ENCODE data around the gene KLHL6.

KLHL6 gene

GRCh38 chr3:183564046-183564445 is 8.5 kb upstream of the KLHL6 start:
- no peak for DNase-seq (ENCODE audit: low spot score)

- no peak for DNase-seq (ENCODE audit: low spot score)
Observed at GRCh38 chr3:183563536-183563874, 8.0 kb upstream of the KLHL6 start.

- DNase-seq (ENCODE audit: low spot score) = no peak
Observed at GRCh38 chr3:183560607-183561006, 5.1 kb upstream of the KLHL6 start.

GRCh38 chr3:183558495-183558894 is 3.0 kb upstream of the KLHL6 start:
- DNase-seq (ENCODE audit: low spot score) = no peak

- DNase-seq (ENCODE audit: low spot score) = no peak
Observed at GRCh38 chr3:183556722-183557121, 1.2 kb upstream of the KLHL6 start.

- DNase-seq (ENCODE audit: low spot score) = no peak
Observed at GRCh38 chr3:183554377-183554776, 1.1 kb downstream of the KLHL6 start.

DNA sequence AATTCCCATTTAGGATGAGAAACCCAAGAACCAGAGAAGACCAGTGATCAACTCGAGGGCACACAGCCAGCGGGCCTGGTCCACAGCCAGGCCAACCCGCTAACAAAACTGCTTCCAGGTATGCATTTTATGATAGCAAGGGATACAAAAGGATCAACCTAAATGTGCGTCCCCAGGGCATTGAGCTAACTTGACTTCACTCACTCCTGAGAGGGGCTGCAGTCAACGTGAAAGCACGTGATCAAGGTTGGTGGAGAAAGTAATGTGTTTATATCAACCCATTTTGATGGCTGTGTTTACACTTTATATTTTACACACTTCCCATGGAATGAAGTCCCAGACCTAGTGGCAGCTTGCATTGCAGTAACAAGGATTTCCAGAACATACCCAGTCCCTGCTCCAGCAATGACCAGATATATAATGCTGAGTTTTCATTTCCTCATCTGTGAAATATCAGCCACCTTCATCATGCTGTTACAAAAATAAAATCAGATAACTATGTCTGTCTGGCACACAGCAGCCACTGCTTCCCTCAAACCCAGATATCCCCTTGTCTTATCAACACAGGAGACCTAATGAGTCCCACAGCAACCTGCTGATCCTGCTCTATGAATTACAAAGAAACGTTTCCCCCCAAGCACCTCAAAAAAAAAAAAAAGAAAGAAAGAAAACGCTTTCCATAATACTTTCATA is 2.0 kb downstream of the KLHL6 start:
- DNase-seq (ENCODE audit: low spot score) = no peak

DNA sequence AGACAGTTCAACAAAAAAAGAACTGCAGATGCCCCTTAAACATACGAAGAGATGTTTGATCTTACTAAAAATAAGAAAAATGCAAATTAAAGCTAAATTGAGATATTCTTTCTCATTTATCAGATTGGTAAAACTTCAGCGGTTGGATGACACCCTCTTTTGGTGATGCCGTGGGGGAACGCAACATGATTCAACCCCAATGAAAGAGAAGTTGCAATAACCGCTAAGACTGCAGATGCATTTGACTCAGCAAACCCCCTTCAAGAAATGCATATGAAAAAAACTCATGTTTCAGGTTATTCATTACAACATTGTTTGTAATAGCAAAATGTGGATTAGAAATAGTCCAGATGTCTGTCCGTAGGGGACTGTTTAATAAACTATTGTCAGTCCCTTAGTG is 3.6 kb downstream of the KLHL6 start:
- DNase-seq (ENCODE audit: low spot score) = no peak

DNA sequence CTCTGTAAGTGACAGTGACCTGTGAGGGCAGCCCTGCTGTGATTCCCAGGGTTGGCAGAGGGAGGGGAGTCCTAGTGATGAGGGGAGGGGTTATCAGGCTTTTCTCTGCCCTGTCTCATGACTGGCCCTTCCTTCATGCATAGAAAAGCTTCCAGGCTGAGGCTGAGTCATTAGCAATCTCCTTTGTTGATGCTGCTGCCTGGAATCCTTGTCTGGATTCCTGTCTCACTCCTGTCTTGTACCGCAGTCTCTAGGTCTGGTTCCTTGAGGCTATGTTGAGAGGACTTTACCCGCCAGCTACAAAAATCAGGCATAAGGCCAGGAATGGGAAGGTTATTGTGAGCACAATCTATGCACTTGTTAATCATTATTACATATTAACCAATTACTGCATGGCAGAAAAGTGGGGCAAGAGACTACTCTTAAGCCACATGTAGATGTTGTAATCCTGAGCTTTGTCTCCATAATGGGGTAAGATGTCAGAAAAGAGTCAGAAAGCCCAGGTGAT is 7.2 kb downstream of the KLHL6 start:
- no peak for DNase-seq (ENCODE audit: low spot score)

DNA sequence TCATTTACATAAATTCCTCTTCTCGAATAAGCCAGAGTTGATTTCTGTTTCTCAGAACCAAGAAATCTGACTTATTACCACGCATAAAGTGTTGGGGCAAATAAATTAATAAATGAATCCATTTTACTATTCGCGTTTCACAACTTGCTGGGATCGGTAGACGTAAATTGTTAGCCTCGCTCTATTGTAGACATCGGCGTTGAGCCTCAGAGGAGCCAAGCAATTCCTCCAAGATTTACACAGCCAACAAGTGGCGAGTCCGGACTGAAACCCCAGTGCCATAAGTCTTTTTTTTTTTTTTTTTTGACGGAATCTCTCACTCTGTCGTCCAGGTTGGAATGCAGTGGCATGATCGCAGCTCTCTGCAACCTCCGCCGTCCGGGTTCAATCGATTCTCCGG is 8.9 kb downstream of the KLHL6 start:
- no peak for DNase-seq (ENCODE audit: low spot score)

GRCh38 chr3:183545708-183546107 is 9.8 kb downstream of the KLHL6 start:
- no peak for DNase-seq (ENCODE audit: low spot score)

GRCh38 chr3:183542355-183542754 is 13.2 kb downstream of the KLHL6 start:
- DNase-seq (ENCODE audit: low spot score) = no peak

DNA sequence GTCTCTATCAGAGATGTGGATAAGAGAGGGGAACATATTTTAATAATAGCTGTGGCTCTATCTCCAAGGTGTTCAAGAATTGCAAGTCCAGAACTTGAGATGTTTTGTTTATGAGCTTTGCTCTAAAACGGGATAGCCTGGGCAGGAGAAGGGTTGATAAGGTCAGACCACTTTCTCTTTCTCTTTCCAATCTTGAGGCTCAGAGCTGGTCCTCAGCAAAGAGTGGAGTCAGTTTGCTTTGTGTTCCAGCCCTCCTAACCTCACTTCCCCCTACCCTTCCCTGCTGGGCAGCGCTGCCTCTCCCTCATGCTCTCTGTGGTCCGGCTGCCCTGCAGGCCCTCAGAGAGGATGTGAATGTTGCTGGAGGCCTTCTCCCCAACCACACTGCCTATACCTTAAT is 13.8 kb downstream of the KLHL6 start:
- no peak for DNase-seq (ENCODE audit: low spot score)

DNA sequence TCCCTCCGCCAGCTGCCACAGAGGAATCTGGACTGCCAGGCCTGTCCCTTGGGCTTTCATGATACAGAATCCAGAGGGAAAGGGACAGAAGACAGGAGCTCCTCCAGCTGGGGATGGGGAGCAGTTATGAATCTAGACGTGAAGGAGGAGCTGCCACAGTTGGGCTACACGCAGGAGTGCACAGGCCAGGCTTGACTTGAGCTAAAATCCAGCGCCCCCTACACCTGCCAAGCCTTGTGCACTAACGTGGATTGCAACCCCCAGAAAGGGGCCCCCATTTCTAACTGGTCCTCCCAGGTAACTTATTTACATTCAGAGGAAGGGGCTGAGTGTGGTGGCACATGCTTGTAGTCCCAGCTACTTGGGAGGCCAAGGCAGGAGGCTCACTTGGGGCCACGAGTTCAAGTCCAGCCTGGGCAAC is 14.3 kb downstream of the KLHL6 start:
- no peak for DNase-seq (ENCODE audit: low spot score)

DNA sequence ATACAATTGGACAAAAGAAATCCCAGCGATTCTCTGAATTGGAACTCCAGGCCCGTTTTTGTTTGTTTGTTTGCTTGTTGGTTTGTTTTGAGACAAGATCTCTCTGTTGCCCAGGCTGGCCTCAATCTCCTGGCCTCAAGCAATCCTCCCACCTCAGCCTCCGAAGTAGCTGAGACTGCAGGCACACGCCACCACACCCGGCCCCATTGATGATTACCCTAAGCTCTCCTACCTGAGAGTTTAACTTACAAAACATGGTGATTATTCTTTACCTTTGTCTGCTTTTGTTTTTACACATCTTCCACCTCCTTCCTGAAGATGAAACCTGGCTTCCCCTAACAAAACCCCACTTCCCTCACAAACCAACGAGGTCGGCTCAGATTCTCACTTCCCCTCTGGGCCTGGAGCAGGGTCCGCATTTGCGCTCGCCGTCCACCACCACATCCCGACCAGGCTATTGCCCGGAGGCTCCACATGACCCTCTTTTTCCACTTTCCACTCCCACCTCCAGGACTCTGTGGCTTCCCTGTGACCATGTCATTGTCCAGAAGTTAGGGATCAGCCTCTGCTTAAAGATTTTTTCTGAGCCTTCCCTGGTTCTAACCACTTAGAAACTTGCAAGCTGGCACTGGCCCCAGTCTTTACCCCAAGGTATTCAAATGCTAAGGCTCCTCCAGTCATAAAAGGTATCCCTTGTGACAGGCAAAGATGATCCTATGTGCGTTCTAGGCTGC is 14.8 kb downstream of the KLHL6 start:
- DNase-seq (ENCODE audit: low spot score) = no peak

DNA sequence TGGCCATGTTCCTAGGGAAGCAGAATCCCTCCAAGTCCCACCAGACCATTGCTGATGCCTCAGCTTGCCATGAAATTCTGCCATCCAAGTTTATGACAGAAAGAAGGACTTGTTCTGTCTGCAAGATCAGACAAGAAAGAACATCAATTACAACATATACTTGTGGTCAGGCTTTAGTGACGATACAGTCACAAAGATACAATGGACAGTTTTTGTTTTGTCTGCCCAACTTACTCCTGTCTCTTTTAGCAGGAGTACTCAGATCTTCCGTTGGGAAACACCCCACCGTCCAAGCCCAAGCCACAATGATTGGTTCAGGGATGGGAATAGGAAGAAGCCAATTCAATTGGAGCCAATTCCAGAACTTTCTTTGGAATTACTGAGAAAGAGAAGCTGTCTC is 15.7 kb downstream of the KLHL6 start:
- DNase-seq (ENCODE audit: low spot score) = no peak

DNA sequence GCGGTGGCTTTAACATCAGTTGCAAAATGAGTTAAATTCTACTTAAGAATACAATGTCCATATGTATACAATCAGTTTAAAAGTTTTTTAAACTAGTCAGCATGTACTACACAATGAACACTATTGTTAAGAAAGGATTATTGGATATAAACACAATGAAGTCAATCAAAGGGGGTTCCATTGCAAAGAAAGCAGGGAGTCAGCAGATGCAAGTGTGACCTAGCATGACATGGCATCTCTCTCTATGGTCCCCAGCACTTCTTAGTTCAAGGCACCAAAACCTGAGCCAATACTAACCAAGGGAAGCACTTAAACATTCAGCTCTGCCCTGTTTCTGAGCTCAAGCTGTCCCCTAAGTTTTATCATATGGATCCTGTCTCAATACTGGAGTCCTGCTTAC is 17.0 kb downstream of the KLHL6 start:
- no peak for DNase-seq (ENCODE audit: low spot score)

- no peak for DNase-seq (ENCODE audit: low spot score)
Observed at GRCh38 chr3:183537295-183537730, 18.2 kb downstream of the KLHL6 start.

GRCh38 chr3:183536238-183536880 is 19.1 kb downstream of the KLHL6 start:
- DNase-seq (ENCODE audit: low spot score) = no peak

DNA sequence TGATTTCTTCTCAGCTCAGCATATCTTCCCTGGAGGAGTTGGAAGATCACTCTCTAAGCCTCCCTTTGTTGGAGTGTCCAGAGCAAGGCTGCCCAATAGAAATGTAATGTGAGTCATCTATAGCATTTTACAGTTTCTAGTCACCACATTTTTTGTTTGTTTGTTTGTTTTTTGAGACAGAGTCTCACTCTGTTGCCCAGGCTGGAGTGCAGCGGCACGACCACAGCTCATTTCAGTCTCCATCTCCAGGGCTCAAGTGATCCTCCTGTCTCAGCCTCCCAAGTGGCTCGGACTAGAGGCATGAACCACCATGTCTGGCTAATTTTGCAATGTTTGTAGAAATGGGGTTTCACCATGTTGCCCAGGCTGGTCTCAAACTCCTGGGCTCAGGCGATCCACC is 21.3 kb downstream of the KLHL6 start:
- DNase-seq (ENCODE audit: low spot score) = no peak

- DNase-seq (ENCODE audit: low spot score) = no peak
Observed at GRCh38 chr3:183533412-183534132, 21.9 kb downstream of the KLHL6 start.

- no peak for DNase-seq (ENCODE audit: low spot score)
Observed at GRCh38 chr3:183532620-183533411, 22.7 kb downstream of the KLHL6 start.

All from left forelimb (tissue), 1 donor.